HG03196 (cell line): ENCODE results near the gene TMF1.
A peak's percentile ranks its signal among the peaks of the same experiment; 100 is the strongest.

Experiments used
- ATAC-seq: cut with Tn5 transposase; IDR thresholded peaks from one replicate; pipeline ENCODE4 v1.9.1; 2021; ENCODE audit not compliant: unreplicated experiment

The TMF1 gene

DNA sequence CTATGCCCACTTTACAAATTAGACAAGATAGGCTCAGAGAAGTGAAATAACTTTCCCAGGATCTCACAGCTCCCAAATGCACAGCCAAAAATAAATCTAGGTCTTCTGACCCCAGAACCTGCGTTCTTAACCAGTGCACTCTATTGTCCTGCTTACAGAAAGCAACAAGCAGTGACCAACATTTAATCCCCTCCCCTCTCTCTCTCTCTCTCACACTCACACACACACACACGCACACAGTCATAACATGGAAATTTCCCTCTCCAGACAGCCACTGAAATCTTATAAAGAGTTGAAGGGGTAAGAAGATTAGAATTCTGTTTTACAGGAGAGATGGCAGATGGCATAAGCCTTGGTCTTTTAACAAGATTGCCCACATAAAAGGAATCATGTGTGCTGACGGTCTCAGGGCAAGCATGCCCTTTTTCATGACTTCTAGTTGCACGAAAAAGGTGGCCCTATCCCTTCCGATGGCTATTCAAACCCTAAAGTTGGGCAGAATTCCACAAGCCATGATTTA, 68.1 kb downstream of the TMF1 start:
- ATAC-seq, result no peak

DNA sequence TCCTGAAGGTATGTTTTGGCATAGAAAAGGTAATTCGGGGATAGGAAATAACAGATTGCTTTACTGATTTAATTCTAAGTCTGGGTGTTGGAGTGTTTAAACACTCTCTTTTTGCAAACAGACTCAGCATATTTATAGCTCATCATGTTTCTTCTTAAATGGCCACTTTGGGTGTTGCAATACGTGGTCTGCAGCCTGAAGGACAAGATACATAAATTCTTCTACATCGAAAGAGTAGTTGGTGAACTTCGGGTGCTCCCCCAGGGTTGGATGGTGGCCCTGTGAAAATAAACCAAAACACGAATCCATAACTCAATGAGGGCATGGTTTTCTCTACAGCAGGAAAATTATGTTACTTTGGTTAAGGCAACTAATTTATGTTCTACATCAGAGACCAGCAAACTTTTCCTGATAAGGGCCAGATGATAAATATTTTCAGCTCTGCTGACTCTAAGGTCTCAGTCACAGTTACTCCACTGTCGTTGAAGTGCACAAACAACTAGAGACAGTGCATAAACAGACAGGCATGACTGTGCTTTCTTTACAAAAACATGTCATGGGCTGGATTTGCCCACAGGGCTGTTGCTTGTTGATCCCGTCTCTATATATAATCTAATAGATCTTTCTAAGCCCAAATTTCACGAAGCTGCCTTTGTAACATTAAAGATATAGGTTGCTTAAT, 74.5 kb downstream of the TMF1 start:
- ATAC-seq, result no peak

GRCh38 chr3:68974711-68975110, 77.4 kb downstream of the TMF1 start:
- ATAC-seq, result no peak

DNA sequence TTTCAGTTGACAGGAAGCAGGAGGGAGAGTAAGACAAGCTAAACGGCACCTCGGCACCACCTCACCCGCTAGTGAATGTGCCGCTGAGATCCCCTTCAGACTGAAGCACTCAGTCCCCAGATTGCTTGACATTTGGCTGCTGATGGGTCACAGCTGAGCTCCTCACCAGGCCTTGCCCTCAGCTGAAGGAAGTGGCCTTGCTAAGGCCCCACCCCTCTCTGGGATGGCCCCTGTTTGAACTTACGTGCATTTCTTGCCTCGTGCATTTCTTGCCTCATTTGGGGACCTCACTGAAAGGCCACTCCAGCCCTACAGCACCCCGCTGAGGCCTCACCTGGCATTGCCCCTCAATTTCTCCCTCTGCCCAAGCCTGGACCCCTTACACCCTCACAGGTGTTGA, 78.5 kb downstream of the TMF1 start:
- ATAC-seq, result no peak

GRCh38 chr3:68972358-68972979, 79.7 kb downstream of the TMF1 start:
- ATAC-seq, result peak; percentile 70
